ENCODE results near the gene CST5.

GRCh38 chr20:23874747-23875146 lies 4.8 kb downstream of the CST5 start:
- TF ChIP-seq, protein P1, sequence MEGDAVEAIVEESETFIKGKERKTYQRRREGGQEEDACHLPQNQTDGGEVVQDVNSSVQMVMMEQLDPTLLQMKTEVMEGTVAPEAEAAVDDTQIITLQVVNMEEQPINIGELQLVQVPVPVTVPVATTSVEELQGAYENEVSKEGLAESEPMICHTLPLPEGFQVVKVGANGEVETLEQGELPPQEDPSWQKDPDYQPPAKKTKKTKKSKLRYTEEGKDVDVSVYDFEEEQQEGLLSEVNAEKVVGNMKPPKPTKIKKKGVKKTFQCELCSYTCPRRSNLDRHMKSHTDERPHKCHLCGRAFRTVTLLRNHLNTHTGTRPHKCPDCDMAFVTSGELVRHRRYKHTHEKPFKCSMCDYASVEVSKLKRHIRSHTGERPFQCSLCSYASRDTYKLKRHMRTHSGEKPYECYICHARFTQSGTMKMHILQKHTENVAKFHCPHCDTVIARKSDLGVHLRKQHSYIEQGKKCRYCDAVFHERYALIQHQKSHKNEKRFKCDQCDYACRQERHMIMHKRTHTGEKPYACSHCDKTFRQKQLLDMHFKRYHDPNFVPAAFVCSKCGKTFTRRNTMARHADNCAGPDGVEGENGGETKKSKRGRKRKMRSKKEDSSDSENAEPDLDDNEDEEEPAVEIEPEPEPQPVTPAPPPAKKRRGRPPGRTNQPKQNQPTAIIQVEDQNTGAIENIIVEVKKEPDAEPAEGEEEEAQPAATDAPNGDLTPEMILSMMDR (IDR thresholded peaks at IDR 0.05; ENCODE audit: low read depth, low read length) = no peak
- TF ChIP-seq POLR2A (IDR thresholded peaks at IDR 0.05; ENCODE audit: extremely low read depth, insufficient read length) (no peak), MYC (IDR thresholded peaks at IDR 0.05; ENCODE audit: low read depth, low read length) (no peak)
- TF ChIP-seq, protein P2, sequence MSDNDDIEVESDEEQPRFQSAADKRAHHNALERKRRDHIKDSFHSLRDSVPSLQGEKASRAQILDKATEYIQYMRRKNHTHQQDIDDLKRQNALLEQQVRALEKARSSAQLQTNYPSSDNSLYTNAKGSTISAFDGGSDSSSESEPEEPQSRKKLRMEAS (IDR thresholded peaks at IDR 0.05; ENCODE audit: low read depth, low read length) = no peak
